ENCODE results near the gene JAZF1. TPM values are rescaled to one million over a fixed set of nuclear protein-coding genes. Genes with fewer than 3 reads are reported as not detected.

JAZF1 gene
- total and polyA plus RNA-seq, 2 donors (not counting 1 experiment from before 2014, with no cell fraction given), result 14.0 to 38.6 TPM

DNA sequence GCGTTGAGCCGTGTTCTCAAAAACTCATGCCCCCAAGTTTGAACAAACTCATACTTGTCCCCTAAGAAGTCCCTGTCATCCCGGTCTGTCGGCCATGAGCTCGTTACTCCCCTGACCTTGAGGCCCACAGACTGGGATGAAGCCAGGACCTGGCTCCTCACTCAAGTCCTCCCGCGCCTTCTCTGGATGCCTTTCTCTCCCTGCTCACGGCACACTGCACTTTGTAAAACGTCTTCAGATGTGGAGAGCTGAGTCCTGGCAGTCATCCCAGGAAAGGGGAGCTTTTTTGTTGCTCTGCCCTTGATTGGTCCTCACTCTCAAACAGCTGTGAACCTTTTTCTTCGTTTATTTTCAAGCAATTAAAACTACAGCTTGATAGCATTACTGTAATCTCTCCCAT is 110.8 kb downstream of the JAZF1 start:
- no peaks in the 10 kb centered on the region for H3K9me3 Mint-ChIP-seq (ENCODE audit: insufficient read depth)
- no peak overlapping the region for H3K27ac ChIP-seq (ENCODE audit: low read length in 2 of 2)
- H3K4me2 ChIP-seq (replicated peaks; ENCODE audit: low read depth, low read length, poor library complexity, severe bottlenecking), result no peak overlapping the region
- POLR2A ChIA-PET, result no interaction called here
- H3K4me3 Mint-ChIP-seq, result no peak overlapping the region
- 95% methylated on average over 9 of the region's 10 CpGs for WGBS (ENCODE audit: insufficient coverage)
- no peak for ATAC-seq (ENCODE audit: low read depth)
- H3K27ac Mint-ChIP-seq, result no peak overlapping the region
- H3K4me1 Mint-ChIP-seq, result peaks cover 41% of the 10 kb centered on the region
- no peaks in the 10 kb centered on the region for H3K27me3 ChIP-seq (replicated peaks in 1 of 4; ENCODE audit: control extremely low read depth in 1 of 4, control insufficient read depth in 3 of 4, insufficient read depth in 4 of 4, low read length in 3 of 4)
- intact Hi-C loops (cut with micrococcal nuclease), result no loop called here
- peaks cover 91% of the 10 kb centered on the region for H3K79me2 ChIP-seq (ENCODE audit: control insufficient read depth, insufficient read depth, low read length)
- no peak overlapping the region for H3K9ac ChIP-seq (ENCODE audit: low read length)
- CTCF ChIA-PET, result interaction anchor here (1.0 to 3.5 kb wide), 8 partner anchors 8 to 32 kb away, joined by 3 to 15 read pairs (median 6); no protein-coding TSS in a partner anchor
- peaks cover 90% of the 10 kb centered on the region for H4K20me1 ChIP-seq (ENCODE audit: control insufficient read depth, insufficient read depth, low read length, poor library complexity, severe bottlenecking)
- no peak overlapping the region for H3K4me3 ChIP-seq (ENCODE audit: control extremely low read depth in 1 of 5, extremely low read depth in 1 of 5, insufficient read depth in 1 of 5, low read depth in 2 of 5, low read length in 4 of 5)
- no peak for DNase-seq
- TF ChIP-seq, protein P1, sequence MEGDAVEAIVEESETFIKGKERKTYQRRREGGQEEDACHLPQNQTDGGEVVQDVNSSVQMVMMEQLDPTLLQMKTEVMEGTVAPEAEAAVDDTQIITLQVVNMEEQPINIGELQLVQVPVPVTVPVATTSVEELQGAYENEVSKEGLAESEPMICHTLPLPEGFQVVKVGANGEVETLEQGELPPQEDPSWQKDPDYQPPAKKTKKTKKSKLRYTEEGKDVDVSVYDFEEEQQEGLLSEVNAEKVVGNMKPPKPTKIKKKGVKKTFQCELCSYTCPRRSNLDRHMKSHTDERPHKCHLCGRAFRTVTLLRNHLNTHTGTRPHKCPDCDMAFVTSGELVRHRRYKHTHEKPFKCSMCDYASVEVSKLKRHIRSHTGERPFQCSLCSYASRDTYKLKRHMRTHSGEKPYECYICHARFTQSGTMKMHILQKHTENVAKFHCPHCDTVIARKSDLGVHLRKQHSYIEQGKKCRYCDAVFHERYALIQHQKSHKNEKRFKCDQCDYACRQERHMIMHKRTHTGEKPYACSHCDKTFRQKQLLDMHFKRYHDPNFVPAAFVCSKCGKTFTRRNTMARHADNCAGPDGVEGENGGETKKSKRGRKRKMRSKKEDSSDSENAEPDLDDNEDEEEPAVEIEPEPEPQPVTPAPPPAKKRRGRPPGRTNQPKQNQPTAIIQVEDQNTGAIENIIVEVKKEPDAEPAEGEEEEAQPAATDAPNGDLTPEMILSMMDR (IDR thresholded peaks at IDR 0.05), result no peak
- TF ChIP-seq EZH2 (IDR thresholded peaks at IDR 0.05; ENCODE audit: borderline replicate concordance, insufficient read depth, low read depth, low read length, poor library complexity, severe bottlenecking), result no peak
- H2AFZ ChIP-seq (ENCODE audit: insufficient read depth, low read depth, low read length, poor library complexity, severe bottlenecking), result no peak overlapping the region
- H3K27me3 Mint-ChIP-seq, result no peaks in the 10 kb centered on the region
- no peaks in the 10 kb centered on the region for H3K9me3 ChIP-seq (ENCODE audit: control extremely low read depth in 1 of 3, control insufficient read depth in 2 of 3, insufficient read depth in 1 of 3, low read length in 2 of 3)
- H3K4me1 ChIP-seq (ENCODE audit: control insufficient read depth in 2 of 2, insufficient read depth in 2 of 2, low read length in 2 of 2), result peaks cover 0 to 6% of the 10 kb centered on the region in 2 donors
- H3K36me3 ChIP-seq (replicated peaks in 1 of 2; ENCODE audit: control extremely low read depth in 1 of 2, control insufficient read depth in 1 of 2, extremely low read depth in 1 of 2, insufficient read depth in 2 of 2, low read length in 1 of 2), result peaks cover 4 to 9% of the 10 kb centered on the region in 2 experiments

DNA sequence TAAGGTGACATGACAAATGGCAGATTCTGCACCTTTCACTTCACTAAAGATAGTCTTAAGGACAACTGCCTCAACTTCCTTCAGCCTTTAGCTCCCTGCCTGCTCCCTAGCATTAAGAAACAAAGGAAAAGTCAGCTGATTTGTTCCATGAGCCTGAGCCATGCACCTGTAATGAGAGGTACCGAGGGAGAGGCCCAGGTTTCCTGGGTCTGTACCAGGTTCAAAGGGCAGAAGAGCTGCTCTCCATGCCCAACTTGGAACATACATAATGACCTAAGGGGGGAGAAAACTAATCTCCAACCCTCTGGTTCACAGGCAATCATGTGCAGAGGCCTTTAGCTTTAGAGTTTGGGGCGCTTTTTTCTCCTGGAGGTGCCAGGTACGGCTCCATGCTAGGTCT is 111.2 kb downstream of the JAZF1 start:
- H3K4me3 Mint-ChIP-seq, result no peak overlapping the region
- POLR2A ChIA-PET, result no interaction called here
- CTCF ChIA-PET, result interaction anchor here (1.0 to 3.5 kb wide), 5 partner anchors 8 to 30 kb away, joined by 3 to 15 read pairs (median 7); no protein-coding TSS in a partner anchor

More for the DNA sequence above, 111.2 kb downstream of the JAZF1 start:
- Histone ChIP-seq H3K4me2 (replicated peaks; ENCODE audit: low read depth, low read length, poor library complexity, severe bottlenecking) (no peak overlapping the region), H3K4me1 (ENCODE audit: control insufficient read depth in 2 of 2, insufficient read depth in 2 of 2, low read length in 2 of 2) (peaks cover 0 to 6% of the 10 kb centered on the region in 2 donors), H3K9ac (ENCODE audit: low read length) (no peak overlapping the region), H3K4me3 (ENCODE audit: control extremely low read depth in 1 of 5, extremely low read depth in 1 of 5, insufficient read depth in 1 of 5, low read depth in 2 of 5, low read length in 4 of 5) (no peak overlapping the region), H3K36me3 (replicated peaks in 1 of 2; ENCODE audit: control extremely low read depth in 1 of 2, control insufficient read depth in 1 of 2, extremely low read depth in 1 of 2, insufficient read depth in 2 of 2, low read length in 1 of 2) (peaks cover 4 to 9% of the 10 kb centered on the region in 2 experiments), H3K9me3 (ENCODE audit: control extremely low read depth in 1 of 3, control insufficient read depth in 2 of 3, insufficient read depth in 1 of 3, low read length in 2 of 3) (no peaks in the 10 kb centered on the region), H4K20me1 (ENCODE audit: control insufficient read depth, insufficient read depth, low read length, poor library complexity, severe bottlenecking) (peaks cover 90% of the 10 kb centered on the region), H2AFZ (ENCODE audit: insufficient read depth, low read depth, low read length, poor library complexity, severe bottlenecking) (no peak overlapping the region), H3K79me2 (ENCODE audit: control insufficient read depth, insufficient read depth, low read length) (peaks cover 92% of the 10 kb centered on the region), H3K27ac (ENCODE audit: low read length in 2 of 2) (no peak overlapping the region), H3K27me3 (replicated peaks in 1 of 4; ENCODE audit: control extremely low read depth in 1 of 4, control insufficient read depth in 3 of 4, insufficient read depth in 4 of 4, low read length in 3 of 4) (no peaks in the 10 kb centered on the region)
- H3K27ac Mint-ChIP-seq, result no peak overlapping the region
- DNase-seq, result no peak
- H3K9me3 Mint-ChIP-seq (ENCODE audit: insufficient read depth), result no peaks in the 10 kb centered on the region
- ATAC-seq (ENCODE audit: low read depth), result no peak
- 98% methylated on average over 3 of the region's 3 CpGs for WGBS (ENCODE audit: insufficient coverage)
- peaks cover 44% of the 10 kb centered on the region for H3K4me1 Mint-ChIP-seq
- TF ChIP-seq, protein P1 (IDR thresholded peaks at IDR 0.05), result no peak
- no peak for TF ChIP-seq EZH2 (IDR thresholded peaks at IDR 0.05; ENCODE audit: borderline replicate concordance, insufficient read depth, low read depth, low read length, poor library complexity, severe bottlenecking)
- no peaks in the 10 kb centered on the region for H3K27me3 Mint-ChIP-seq
- intact Hi-C loops (cut with micrococcal nuclease), result no loop called here

Measured in B cell (primary cell).